NCI-H187 (cell line): ENCODE results near the gene FIZ1.
A peak's percentile ranks its signal among the peaks of the same experiment; 100 is the strongest.

Source experiments
- DNase-seq, 2 experiments: peaks; one replicate each; lab custom pipeline; 2025; lab: John Stamatoyannopoulos, UW

The FIZ1 gene

DNA sequence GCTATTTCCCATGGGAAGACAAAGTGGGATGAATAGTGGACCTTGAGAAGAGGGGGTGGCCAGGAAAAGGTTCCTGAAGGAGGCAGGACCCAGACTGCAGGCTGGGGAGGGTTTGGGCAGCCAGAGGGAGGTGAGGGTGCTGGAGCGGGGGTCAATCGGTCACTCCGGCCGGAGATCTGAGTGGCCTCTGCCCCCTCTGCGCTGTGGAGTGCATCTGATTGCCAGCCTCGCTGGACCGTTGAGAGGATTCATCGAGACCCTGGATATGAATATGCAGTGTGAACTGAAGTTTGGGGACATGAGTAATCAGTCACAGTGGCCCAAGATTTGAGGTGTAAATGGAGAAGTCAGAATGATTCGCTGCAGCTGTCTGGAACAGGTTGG lies 36.0 kb upstream of the FIZ1 start:
- DNase-seq: no peak

DNA sequence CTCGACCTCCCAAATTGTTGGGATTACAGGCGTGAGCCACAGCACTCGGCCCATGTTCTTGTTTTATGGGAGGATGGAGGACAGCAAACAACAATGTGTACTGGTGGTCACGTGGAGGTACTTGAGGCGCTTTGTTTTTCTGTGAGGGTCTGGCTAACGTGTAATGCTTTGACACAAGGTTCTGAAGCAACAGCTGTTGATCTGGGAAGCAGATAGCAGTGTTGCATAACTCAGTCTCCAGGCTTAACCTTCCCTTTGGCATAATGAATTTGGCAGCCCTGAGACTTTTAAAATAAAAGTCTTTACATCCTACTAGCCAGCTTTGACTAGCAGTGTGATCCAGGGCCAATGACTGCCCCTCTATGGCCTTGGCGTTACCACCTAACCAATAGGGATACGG lies 34.5 kb upstream of the FIZ1 start:
- no peak for DNase-seq

DNA sequence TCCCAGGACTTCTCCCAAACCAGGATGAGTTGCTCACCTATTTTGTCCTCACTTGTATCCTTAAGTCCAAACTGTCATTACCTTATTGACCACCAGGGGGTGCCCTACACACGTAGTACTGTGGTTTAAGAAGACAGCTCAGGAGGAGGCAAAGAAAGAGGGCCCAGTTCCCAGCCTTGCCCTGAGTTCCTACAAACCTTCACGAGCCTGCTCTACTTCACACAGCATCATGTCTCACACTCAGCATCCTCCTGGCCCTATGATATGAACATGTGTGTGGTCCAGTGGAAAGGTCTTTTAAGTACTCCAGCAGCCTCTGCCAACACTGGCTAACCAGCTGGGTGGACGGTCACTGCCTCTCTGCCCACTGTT lies 33.1 kb upstream of the FIZ1 start:
- DNase-seq: peak; percentile 86 to 93

DNA sequence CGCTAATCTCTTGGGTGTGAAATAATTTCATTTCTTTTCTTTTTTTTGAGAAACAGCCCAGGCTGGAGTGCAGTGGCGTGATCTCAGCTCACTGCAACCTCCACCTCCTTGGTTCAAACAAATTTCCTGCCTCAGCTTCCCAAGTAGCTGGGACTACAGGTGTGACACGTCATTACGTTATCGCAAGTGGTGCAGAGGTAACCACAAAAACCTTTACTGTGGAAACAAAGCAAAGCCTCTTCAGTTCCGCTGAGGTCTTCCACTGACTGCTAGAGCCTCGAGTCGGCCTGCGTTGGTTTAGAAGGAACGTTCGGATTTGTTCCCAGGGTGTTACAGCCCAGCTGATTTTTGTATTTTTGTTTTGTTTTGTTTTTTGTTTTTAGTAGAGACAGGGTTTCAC lies 27.0 kb upstream of the FIZ1 start:
- DNase-seq: no peak

DNA sequence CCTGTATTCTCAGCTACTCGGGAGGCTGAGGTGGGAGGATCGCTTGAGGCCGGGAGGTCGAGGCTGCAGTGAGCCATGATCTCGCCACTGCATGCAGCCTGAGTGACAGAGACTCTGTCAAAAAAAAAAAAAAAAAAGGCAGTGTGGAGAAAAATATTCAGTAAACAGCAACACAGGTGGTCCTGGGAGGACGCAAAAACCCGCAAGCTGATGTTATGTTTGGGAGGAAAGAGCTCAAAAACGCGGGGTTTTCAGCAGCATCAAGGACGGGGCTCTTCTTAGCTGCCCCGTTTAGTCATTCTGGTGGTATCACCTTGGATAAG lies 25.6 kb upstream of the FIZ1 start:
- no peak for DNase-seq

DNA sequence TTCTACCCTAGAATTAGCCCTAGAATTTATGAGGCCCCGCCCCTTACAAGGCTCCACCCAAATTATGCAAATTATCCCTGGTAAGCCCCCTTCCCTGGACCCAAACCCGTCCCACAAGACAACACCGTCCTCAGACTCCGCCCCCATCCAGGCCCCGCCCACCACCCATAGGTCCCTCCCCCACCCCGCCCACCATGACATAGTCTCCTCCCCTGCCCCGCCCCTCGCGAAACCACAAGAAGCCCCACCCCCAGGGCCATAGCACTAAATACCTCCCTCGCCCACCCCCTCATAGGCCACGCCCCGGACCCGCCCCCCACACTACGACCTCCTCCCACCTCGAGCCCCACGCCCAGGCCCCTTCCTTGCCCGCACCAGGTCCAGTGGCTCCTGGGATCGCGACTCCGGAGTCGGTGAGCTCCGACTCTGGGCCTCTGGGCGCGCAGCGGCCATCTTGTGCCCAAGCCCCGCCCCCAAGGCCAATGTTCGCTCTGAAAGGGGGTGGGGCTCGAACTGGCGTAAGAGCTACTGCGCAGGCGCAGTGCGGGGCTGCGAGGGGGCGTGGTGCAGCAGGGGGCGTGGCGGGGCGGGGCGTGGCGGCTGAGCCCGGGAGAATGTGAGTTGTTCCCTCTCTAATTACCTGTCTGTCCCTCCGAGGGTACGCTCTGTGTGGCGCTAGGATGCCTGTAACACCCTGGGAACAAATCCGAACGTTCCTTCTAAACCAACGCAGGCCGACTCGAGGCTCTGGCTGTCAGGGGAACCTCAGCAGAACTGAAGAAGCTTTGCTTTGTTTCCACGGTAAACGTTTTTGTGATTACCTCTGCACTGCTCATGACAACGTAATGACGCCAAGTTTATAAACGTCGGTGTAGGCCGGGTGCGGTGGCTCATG lies 25.0 kb upstream of the FIZ1 start, which contains the start of gene ZNF784:
Gene ZNF784 (minus strand): TSS at position 458 of the 895 bp plus-strand sequence. CDS start 5 bp downstream, at position 453.
- peak; percentile 88 to 96 for DNase-seq

DNA sequence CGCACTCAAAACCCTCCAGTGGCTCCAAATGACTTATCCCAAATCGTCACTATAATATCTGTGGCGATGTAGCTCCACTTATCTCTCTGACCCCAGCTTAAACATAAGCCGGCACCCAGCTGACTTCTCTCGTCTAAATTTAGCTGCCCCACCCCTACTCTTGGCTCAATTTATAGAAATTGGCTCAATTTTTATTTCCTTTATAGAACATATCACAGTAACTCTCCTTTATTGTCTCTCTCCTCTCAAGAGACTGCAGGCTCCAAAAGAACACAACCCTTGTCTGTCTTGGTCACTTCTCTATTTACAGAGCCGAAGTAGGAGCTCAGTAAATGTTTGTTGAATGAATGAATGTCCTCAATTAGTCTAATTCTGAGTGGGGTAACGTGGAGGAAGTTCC lies 24.2 kb upstream of the FIZ1 start:
- DNase-seq: no peak

DNA sequence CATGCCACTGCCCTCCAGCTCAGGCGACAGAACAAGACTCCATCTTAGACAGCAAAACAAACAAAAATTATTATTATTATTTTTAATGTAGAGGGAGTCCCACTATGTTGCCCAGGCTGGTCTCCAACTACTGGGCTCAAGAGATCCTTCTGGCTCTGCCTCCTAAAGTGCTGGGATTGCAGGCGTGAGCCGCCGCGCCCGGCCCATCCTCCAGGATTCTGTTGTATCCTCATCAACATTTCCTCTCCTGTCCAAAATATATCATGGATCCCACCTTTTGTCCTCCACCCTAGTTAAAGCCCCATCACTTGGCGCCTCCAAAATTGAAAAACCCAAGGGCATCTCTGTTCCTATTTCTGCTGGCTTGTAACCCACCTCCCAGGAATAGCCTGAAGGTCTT lies 23.8 kb upstream of the FIZ1 start:
- DNase-seq: no peak

DNA sequence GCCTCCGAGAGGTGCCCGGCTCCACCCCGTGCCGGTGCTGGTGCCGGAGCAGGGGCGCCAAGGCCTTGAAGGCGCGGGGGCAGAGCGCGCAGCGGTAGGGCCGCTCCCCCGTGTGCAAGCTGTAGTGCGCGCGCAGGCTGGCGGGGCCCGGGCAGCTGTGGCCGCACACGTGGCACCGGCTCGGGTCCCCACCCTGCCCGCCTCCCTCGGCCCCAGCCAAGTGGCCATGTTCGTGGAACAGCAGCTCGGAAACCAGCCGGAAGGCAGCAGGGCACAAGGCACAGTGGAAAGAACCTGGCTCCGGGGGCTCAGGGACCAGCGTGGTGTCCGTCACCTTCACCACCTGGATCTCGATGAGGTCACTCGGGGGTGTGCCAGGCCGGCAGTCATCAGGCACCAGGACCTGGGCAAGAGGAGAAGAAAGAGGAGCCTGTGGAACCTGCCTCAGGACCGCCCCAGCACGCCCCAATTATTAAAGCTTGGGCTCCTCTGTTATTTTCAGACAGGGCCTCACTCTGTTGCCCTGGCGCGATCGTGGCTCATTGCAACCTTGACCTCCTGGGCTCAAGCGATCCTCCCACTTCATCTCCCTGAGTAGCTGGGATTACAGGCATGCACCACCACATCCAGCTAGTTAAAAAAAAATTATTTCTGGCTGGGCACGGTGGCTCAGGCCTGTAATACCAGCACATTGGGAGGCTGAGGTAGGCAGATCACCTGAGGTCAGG lies 23.1 kb upstream of the FIZ1 start:
- no peak for DNase-seq

DNA sequence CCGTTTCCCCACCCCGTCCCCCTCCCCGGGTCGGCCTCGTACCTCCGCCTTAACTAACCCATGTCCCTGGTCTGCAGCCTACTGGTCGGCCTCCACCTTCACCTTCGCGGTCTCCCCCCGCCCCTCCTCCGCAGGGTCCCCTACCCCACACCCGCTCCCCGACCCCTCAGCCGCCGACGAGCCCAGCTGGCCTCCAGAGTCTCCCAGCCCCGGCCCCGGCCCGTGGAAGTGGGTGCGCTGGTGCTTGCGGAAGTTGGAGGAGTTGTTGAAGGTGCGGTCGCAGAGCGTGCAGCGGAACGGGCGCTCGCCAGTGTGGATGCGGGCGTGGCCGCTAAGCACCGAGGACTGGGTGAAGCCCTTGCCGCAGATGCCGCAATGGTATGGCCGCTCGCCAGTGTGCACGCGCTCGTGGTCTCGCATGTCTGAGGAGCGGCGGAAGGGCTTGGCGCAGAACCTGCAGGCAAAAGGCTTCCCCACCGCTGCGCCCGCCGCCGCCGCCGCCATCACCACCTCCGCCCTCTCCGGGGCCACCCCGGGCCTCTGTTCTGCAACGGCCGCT lies 22.4 kb upstream of the FIZ1 start:
- no peak for DNase-seq

DNA sequence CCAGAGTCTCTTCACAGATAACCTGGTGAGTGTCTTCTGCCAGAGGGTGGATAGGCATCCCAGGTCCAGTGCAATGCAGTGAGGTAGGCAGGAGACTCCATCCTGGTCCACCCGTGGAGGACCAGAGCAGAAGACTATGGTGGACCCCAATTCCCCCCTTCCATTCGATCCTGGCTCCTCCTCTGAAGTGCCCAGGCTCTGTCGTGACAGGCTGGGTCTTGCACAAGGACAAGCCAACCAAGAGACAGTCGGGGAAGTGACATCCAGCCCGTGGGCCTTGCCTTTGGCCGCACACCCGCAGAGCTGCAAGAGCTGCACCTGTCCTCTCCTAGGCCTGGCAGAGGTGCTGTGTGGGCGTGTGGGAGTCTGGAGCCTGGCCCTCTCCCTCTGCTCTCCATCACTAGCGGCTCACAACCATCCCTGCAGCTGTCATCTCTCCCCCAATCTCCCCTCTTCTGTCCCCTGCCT lies 21.9 kb upstream of the FIZ1 start:
- DNase-seq: no peak

DNA sequence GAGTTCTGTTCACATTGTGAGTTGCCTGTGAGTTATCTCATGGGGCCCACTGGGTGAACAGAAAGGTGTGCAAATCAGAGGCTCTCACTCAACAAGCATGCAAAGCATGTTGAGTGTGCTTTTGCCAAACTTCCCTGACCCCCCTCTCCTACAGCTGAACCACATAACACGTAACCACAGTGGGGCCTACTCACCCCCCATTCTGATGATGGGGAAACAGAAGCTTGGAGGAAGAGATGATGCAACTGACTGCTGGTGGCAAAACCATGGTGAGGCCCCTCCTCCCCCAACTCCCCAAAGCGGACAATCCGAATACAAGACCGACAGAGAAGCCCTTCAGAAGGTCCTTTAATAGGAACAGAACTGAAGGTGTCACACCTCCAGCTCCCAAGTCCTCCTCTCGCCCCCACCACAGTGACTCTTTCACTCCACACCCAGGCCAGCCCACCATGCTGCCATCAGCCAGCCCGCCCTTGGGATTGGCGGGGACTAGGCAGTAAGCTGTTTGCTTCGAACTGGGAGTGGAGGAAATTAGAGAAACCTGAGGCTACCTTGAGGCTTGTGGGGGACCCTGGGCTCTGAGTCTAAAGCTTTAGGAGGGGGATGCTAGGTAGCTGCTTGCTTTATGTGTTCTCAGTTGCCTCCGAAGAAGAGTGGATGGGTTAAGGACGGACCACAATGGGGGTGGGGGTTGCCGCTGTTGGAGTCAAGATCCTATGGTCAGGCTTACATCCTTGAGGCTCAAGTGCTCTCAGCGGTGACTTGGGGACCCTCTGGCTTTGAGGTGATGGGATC lies 21.3 kb upstream of the FIZ1 start:
- DNase-seq: no peak

DNA sequence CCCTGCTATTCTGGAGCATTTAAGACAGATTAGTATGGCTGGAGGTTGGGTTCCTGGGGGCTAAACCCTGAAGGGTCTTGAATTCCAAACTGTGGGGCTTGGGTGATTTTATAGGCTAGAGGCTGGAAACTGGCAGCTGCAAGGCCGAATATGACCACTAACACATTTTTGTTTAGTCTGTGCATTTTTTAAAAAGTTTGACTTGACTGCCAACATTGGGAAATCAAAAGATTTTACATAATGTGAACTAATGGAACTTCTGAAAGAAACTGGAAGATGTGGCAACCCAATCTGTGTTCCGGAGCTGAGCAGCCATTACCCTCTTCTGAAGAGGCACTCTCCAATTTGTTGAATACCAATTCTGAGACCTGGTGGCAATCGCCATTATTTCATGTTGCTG lies 20.0 kb upstream of the FIZ1 start:
- no peak for DNase-seq

DNA sequence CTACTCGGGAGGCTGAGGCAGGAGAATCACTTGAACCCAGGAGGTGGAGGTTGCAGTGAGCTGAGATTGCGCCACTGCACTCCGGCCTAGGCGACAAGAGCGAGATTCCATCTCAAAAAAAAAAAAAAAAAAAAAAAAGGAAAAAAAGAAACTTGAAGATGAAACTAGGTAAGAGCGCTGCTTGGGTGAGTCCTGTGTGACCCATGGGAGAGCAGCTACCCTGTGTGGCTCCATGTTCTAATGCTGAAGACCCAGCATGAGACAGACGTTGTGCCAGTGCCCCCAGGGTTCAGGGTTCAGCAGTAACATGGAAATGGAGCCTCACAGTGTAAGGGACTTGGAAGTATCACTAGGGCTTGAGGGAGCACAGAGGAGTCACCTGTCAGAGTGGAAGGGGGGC lies 19.1 kb upstream of the FIZ1 start:
- no peak for DNase-seq

DNA sequence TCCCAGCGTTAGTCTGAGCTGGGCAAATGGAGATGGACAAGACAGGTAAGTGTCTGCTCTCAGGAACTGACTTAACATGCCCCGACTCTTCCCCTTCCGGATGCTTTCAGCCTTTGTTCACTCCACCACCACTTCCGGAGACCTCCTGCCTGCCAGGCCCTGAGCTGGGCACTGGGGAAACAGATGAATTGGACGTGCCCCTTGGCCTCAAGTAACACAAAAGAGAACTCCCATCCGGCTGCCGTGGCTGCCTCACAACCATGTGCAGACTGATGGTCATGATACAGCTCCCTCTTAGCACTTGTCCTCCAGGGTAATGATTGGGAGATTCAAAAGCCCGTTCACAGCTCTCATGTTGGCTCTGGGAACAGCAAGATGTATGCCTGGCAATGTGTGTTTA lies 18.1 kb upstream of the FIZ1 start:
- DNase-seq: no peak

DNA sequence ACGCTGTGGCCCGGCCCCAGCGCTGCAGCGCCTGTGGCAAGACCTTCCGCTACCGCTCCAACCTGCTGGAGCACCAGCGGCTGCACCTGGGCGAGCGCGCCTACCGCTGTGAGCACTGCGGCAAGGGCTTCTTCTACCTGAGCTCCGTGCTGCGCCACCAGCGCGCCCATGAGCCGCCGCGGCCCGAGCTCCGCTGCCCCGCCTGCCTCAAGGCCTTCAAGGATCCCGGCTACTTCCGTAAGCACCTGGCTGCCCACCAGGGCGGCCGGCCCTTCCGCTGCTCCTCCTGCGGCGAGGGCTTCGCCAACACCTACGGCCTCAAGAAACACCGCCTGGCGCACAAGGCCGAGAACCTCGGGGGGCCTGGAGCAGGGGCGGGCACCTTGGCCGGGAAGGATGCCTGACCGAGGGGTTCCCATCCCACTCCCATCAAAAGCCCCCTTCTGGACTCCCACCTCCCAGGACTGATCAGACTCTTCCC lies 17.1 kb upstream of the FIZ1 start:
- no peak for DNase-seq

DNA sequence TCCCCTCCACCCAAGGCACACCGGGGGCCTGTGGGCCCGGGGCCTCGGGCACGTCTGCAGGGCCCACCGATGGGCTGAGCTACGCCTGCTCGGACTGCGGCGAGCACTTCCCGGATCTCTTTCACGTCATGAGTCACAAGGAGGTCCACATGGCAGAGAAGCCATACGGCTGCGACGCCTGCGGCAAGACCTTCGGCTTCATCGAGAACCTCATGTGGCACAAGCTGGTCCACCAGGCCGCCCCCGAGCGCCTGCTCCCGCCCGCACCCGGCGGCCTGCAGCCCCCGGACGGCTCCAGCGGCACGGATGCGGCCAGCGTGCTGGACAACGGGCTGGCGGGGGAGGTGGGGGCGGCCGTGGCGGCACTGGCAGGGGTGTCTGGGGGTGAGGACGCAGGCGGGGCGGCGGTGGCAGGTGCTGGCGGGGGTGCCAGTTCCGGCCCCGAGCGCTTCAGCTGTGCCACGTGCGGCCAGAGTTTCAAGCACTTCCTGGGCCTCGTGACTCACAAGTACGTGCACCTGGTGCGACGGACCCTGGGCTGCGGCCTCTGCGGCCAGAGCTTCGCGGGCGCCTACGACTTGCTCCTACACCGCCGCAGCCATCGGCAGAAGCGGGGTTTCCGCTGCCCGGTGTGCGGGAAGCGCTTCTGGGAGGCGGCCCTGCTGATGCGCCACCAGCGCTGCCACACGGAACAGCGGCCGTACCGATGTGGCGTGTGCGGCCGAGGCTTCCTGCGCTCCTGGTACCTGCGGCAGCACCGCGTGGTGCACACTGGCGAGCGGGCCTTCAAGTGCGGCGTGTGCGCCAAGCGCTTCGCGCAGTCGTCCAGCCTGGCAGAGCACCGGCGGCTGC lies 16.5 kb upstream of the FIZ1 start:
- no peak for DNase-seq

DNA sequence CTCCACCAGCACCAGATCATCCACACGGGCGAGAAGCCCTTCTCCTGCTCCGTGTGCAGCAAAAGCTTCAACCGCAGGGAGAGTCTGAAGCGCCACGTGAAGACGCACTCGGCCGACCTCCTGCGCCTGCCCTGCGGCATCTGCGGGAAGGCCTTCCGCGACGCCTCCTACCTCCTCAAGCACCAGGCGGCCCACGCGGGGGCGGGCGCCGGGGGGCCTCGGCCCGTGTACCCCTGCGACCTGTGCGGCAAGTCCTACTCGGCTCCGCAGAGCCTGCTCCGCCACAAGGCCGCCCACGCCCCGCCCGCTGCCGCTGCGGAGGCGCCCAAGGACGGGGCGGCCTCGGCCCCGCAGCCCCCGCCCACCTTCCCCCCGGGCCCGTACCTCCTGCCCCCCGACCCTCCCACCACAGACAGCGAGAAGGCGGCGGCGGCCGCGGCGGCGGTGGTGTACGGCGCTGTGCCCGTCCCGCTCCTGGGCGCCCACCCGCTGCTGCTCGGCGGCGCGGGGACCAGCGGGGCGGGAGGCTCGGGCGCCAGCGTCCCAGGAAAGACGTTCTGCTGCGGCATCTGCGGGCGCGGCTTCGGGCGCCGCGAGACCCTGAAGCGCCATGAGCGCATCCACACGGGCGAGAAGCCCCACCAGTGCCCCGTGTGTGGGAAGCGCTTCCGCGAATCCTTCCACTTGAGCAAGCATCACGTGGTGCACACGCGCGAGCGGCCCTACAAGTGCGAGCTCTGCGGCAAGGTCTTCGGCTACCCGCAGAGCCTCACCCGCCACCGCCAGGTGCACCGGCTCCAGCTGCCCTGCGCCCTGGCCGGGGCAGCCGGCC lies 15.6 kb upstream of the FIZ1 start:
- no peak for DNase-seq

DNA sequence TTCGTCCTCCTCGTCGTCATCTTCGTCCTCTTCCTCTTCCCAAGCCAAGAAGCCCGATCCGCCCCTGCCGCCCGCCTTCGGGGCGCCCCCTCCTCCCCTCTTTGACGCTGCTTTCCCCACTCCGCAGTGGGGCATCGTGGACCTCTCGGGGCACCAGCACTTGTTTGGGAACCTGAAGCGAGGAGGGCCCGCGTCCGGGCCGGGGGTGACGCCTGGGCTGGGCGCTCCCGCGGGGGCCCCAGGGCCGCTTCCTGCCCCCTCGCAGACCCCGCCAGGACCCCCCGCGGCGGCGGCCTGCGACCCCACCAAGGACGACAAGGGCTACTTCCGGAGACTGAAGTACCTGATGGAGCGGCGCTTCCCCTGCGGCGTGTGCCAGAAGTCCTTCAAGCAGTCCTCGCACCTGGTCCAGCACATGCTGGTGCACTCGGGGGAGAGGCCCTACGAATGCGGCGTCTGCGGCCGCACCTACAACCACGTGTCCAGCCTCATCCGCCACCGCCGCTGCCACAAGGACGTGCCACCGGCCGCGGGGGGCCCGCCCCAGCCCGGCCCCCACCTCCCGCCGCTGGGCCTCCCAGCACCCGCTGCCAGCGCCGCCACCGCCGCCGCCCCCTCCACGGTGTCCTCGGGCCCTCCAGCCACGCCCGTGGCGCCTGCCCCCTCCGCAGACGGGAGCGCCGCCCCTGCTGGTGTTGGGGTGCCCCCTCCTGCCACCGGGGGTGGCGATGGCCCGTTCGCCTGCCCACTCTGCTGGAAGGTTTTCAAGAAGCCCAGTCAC lies 14.8 kb upstream of the FIZ1 start:
- DNase-seq: no peak

DNA sequence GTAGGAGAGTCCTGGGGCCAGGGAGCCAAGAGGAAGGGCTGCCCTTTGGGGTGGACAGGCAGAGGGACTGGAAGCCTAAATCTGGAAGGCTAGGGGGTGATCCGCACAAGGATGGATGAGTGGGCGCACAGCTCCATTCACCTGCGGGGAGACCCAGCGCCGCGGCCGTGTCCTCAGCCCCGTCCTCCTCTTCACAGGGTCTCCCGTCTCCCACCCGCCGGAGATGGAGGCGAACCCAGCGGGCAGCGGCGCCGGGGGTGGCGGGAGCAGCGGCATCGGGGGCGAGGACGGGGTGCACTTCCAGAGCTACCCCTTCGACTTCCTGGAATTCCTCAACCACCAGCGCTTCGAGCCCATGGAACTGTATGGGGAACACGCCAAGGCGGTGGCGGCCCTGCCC lies 14.1 kb upstream of the FIZ1 start:
- DNase-seq: no peak
